HG03159 (cell line): ENCODE measurements around the gene RIPK1.

Source experiments
- ATAC-seq: cut with Tn5 transposase; IDR thresholded peaks from one replicate; pipeline ENCODE4 v1.9.1; 2021; ENCODE audit warnings: mild to moderate bottlenecking, moderate library complexity; ENCODE audit not compliant: unreplicated experiment

Gene RIPK1

GRCh38 chr6:3079682-3080081 is 11.4 kb downstream of the RIPK1 start:
- ATAC-seq: no peak

- ATAC-seq: no peak
These were observed 13.7 kb downstream of the RIPK1 start for GRCh38 chr6:3081960-3082359.

- ATAC-seq: no peak
These were observed 16.8 kb downstream of the RIPK1 start for GRCh38 chr6:3085074-3085473.

- no peak for ATAC-seq
These were observed 18.1 kb downstream of the RIPK1 start for GRCh38 chr6:3086282-3086946.

GRCh38 chr6:3088446-3088845 is 20.2 kb downstream of the RIPK1 start:
- no peak for ATAC-seq

GRCh38 chr6:3088968-3089367 is 20.7 kb downstream of the RIPK1 start:
- ATAC-seq: no peak

- no peak for ATAC-seq
These were observed 21.7 kb downstream of the RIPK1 start for GRCh38 chr6:3090013-3090412.

GRCh38 chr6:3094815-3095214 is 26.5 kb downstream of the RIPK1 start:
- no peak for ATAC-seq

GRCh38 chr6:3102875-3103274 is 34.6 kb downstream of the RIPK1 start:
- ATAC-seq: no peak

- ATAC-seq: no peak
These were observed 40.6 kb downstream of the RIPK1 start for GRCh38 chr6:3108746-3109414.

GRCh38 chr6:3109761-3110160 is 41.5 kb downstream of the RIPK1 start:
- ATAC-seq: no peak

- ATAC-seq: no peak
These were observed 46.1 kb downstream of the RIPK1 start for GRCh38 chr6:3114377-3114776.

GRCh38 chr6:3117912-3118352 is 49.6 kb downstream of the RIPK1 start:
- ATAC-seq: peak; percentile 5

- ATAC-seq: peak; percentile 94
These were observed 50.2 kb downstream of the RIPK1 start, which contains the start of gene BPHL for GRCh38 chr6:3118353-3119039. Gene BPHL (plus strand): TSS chr6:3118711. CDS start chr6:3118741, 30 bp downstream.

GRCh38 chr6:3119040-3119723 is 50.9 kb downstream of the RIPK1 start:
- ATAC-seq: peak; percentile 31

GRCh38 chr6:3120765-3121089 is 52.4 kb downstream of the RIPK1 start:
- ATAC-seq: no peak

- no peak for ATAC-seq
These were observed 54.5 kb downstream of the RIPK1 start for GRCh38 chr6:3122823-3123182.

- ATAC-seq: no peak
These were observed 56.4 kb downstream of the RIPK1 start for GRCh38 chr6:3124667-3125066.

GRCh38 chr6:3125815-3126214 is 57.5 kb downstream of the RIPK1 start:
- ATAC-seq: no peak

GRCh38 chr6:3128356-3129108 is 60.2 kb downstream of the RIPK1 start:
- ATAC-seq: no peak

GRCh38 chr6:3131695-3132094 is 63.4 kb downstream of the RIPK1 start:
- ATAC-seq: no peak
